Aortic smooth muscle cell (primary cell): Measurements from ENCODE around the gene VAV1. TPM values are rescaled to one million over a fixed set of nuclear protein-coding genes. Genes with fewer than 3 reads are reported as not detected.

Source experiments
- total RNA-seq: library from RNA; depleted of rRNA; stranded (reverse); fragments of >200 nt; gene quantifications from 2 replicates; pipeline ENCODE4 v1.2.3, GENCODE V29; 2014

Gene VAV1, protein sequence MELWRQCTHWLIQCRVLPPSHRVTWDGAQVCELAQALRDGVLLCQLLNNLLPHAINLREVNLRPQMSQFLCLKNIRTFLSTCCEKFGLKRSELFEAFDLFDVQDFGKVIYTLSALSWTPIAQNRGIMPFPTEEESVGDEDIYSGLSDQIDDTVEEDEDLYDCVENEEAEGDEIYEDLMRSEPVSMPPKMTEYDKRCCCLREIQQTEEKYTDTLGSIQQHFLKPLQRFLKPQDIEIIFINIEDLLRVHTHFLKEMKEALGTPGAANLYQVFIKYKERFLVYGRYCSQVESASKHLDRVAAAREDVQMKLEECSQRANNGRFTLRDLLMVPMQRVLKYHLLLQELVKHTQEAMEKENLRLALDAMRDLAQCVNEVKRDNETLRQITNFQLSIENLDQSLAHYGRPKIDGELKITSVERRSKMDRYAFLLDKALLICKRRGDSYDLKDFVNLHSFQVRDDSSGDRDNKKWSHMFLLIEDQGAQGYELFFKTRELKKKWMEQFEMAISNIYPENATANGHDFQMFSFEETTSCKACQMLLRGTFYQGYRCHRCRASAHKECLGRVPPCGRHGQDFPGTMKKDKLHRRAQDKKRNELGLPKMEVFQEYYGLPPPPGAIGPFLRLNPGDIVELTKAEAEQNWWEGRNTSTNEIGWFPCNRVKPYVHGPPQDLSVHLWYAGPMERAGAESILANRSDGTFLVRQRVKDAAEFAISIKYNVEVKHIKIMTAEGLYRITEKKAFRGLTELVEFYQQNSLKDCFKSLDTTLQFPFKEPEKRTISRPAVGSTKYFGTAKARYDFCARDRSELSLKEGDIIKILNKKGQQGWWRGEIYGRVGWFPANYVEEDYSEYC
- total RNA-seq, result not detected in 2 replicates

DNA sequence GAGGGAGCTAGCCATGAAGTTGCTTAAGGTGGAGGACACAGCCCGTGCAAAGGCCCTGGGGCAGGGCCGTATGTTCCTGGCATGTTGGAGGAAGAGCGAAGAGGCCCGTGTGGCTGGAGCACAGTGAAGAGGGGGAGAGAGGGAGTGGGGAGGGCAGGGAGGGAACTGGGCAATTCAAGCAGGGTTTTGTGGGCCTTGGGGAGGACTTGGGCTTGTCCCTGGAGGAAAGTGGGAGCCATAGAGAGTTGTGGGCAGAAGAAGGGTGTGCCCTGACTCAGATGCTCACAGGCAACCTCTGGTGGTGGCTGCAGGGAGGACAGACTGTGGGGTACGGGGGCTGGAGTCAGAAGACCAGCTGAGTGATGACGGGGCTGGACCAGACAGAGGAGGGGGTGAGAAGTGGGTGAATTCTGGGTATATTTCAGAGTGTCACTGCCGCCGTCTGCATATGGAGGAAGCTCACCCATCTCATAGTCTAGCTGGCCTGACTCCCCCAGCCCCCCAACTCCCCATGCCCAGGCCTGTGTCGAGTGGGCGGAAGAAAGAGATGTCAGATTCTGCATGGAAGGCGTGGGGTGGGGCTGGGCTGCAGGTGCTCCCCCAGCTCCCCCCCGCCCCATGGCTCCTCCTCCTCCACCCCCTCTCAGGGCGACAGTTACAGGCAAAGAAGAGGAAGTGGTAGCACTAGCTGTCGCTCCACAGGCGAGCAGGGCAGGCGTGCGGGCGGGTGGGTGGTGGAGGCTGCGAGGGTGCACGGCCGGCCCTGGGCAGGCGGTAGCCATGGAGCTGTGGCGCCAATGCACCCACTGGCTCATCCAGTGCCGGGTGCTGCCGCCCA, at the start of gene VAV1:
Gene VAV1 (plus strand): TSS at position 681 of the 838 bp plus-strand sequence. CDS start 100 bp downstream, at position 781.

DNA sequence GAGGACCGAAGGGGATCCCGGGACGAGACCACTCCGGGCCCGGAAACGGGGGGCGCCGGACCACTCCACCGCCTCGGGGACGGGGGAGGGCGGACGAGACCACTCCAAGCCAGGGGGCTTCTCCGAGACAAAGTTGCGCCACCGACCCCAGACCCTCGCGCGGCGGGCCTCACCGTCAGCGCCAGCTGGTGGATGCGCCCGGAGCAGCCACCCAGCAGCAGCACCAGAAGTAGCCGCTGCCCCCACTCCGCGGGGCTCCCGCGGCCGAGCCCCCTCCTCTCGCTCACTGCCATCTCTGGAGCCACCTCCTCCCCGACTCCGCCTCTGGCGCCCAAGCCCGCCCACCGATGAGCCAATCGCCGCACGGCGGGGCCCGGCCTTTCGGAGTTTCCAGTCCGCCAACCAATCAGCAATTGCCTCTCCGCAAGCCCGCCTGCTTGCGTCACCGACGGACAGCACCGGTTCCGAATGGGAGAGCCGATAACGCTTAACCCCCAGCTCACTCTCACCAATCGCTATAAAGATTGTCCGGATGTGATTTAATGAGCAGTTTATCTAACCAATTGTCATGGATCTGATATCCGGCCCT, 35.1 kb upstream of the VAV1 start, which contains the start of gene GPR108:
Gene GPR108 (minus strand): TSS at position 297 of the 589 bp plus-strand sequence. CDS start 4 bp downstream, at position 293.

DNA sequence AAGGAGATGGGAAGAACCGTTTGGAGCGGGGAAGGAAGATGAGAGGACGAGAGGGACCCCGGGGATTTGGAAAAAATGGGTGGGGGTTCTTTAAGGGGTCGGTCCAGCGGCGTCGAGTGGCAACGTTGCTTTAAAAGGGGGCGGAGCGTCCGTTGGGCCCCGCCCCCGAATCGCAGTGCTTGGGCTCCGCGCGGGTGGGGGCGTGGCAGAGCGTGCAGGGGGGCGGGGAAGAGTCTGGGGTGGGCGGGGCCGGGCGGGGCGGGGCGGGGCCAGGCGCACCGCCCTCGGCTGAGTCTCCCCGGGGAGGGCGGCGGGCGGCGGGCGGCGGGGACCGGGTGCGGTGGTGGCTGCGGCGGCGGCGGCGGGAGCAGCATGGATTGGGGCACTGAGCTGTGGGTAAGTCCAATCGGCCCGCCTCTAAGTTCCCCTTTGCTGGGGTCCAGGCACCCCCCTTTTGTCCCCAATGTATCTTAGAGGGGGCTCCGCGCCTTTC, 33.1 kb upstream of the VAV1 start, which contains the start of gene TRIP10:
Gene TRIP10 (plus strand): TSS at position 291 of the 493 bp plus-strand sequence. CDS start 82 bp downstream, at position 373.

DNA sequence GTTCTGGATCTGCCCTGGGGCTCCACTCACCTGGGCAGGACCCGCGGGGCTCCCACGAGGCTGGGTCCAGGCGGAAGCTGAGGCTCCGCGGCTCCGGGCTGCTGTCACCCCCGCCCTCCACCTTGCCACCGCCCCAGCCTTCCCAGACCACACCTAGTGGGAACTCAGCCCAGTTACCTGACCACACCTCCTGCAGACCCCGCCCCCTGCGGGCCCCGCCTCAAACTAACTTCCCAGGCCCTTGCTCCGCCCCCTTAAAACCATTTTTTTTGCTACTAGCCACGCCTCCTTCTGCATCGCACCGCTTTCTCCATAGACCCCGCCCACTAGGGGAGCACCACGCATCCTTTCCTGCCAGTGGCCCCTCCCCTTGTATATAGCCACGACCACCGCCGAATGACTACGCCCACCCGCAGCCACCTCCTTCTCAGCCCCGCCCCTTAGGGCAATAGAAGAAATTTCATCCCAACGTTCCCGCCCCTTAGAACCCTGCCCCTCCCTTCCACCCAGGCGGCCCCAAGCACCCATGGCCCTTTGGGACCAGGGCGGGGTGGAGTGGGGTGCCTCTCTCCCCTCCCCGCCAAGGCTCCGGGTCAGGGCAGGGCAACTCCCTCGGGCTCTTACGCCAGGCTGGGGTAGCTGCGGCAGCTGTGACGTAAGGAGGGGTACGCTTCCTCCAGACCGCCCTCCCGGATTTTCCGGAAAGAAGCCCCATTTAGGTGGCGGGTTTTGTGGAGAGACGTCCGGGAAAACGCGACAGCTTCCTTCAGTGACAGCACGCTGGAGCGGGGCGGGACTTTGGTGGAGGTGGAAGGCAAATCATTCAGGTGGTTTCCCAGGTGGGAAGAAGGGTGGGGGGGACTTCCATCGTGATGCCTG, 4.9 kb upstream of the VAV1 start, which contains the start of gene SH2D3A:
Gene SH2D3A (minus strand): TSS at position 79 of the 879 bp plus-strand sequence. CDS start 3,687 bp downstream, outside the sequence.

DNA sequence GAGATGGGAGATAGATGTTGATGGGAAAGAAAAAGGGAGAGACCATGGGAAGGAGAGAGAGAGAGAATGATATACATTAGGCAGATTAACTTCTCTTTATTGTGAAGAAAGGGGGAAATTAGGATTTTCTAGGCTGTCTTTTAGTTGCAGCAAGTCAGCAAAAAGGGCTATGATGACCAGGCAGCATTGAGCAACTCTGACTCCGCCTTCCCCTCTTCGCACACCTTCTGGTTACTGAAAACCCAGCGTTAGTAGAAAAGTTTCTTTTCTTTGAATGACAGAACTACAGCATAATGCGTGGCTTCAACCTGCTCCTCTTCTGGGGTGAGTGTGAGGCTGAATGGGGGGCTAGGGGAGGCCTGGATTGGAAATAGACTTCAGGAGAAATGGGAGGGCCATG, 114.8 kb downstream of the VAV1 start, which contains the start of gene ADGRE1:
Gene ADGRE1 (plus strand): TSS at position 264 of the 400 bp plus-strand sequence. CDS start 30 bp downstream, at position 294.

Other genes starting within 250 kb of the VAV1 start
- 0.19 TPM in 1 of 2 replicates, not detected in the other for gene TNFSF9, start 241.7 kb upstream of the VAV1 start, total RNA-seq
- gene CD70, start 181.6 kb upstream of the VAV1 start, total RNA-seq, result not detected in 2 replicates
- gene TNFSF14, start 102.5 kb upstream of the VAV1 start, total RNA-seq, result not detected in 2 replicates
- gene C3, start 52.1 kb upstream of the VAV1 start, total RNA-seq, result 0.50 and 1.1 TPM in 2 replicates
- 34.8 and 45.4 TPM in 2 replicates for gene GPR108, start 35.1 kb upstream of the VAV1 start, total RNA-seq
- gene TRIP10, start 33.0 kb upstream of the VAV1 start, total RNA-seq, result 25.2 and 26.9 TPM in 2 replicates
- not detected in 2 replicates for gene SH2D3A, start 5.3 kb upstream of the VAV1 start, total RNA-seq
- gene ADGRE1, start 114.9 kb downstream of the VAV1 start, total RNA-seq, result not detected in 2 replicates
- gene MBD3L2B, start 248.7 kb downstream of the VAV1 start, total RNA-seq, result not detected in 2 replicates